Activated CD4-positive, alpha-beta T cell treated with anti-CD3 and anti-CD28 coated beads, Interleukin-2, amount 10 ng/mL, durations not matched to agents 24 days and 14 days (primary cell): ENCODE data around the gene NECTIN1. TPM values are rescaled to one million over a fixed set of nuclear protein-coding genes. Genes with fewer than 3 reads are reported as not detected.

Experiments used
- DNase-seq: peaks from one replicate; pipeline ENCODE4 v3.0.0; 2022
- H3K27ac Mint-ChIP-seq: one replicate; pipeline ENCODE4 v1.8.0; 2022; ENCODE audit warnings: mild to moderate bottlenecking, mixed read lengths
- H3K27me3 Mint-ChIP-seq: one replicate; pipeline ENCODE4 v1.8.0; 2022; ENCODE audit warnings: mixed read lengths
- H3K36me3 Mint-ChIP-seq: one replicate; pipeline ENCODE4 v1.8.0; 2022; ENCODE audit warnings: low read depth, mild to moderate bottlenecking, mixed read lengths
- H3K4me1 Mint-ChIP-seq: one replicate; pipeline ENCODE4 v1.8.0; 2021; ENCODE audit warnings: mixed read lengths
- H3K4me3 Mint-ChIP-seq: one replicate; pipeline ENCODE4 v1.8.0; 2022; ENCODE audit warnings: mild to moderate bottlenecking, moderate library complexity, mixed read lengths
- H3K9me3 Mint-ChIP-seq: one replicate; pipeline ENCODE4 v1.8.0; 2021; ENCODE audit warnings: mixed read lengths
- intact Hi-C: fragments of 100-400 bp; cut with micrococcal nuclease; formaldehyde crosslinking; loops from one replicate; pipeline ENCODE4 v1.15.1; 2023
- total RNA-seq: library from RNA; stranded (reverse); gene quantifications from 2 replicates; pipeline ENCODE4 v1.2.3, GENCODE V29; 2022

Gene NECTIN1
- total RNA-seq, 1 donor from 2014 or later = 3.1 TPM

- no peak overlapping the region for H3K4me3 Mint-ChIP-seq
- intact Hi-C loops = no loop called here
- no peaks in the 10 kb centered on the region for H3K9me3 Mint-ChIP-seq
- peaks cover 2% of the 10 kb centered on the region for H3K4me1 Mint-ChIP-seq
- peaks cover 39% of the 10 kb centered on the region for H3K27me3 Mint-ChIP-seq
- H3K36me3 Mint-ChIP-seq = no peaks in the 10 kb centered on the region
- DNase-seq = no peak
- H3K27ac Mint-ChIP-seq = no peak overlapping the region
Measured at GRCh38 chr11:119708384-119708783, 20.6 kb downstream of the NECTIN1 start.

- DNase-seq = no peak
- Mint-ChIP-seq H3K27me3 (peaks cover 36% of the 10 kb centered on the region), H3K27ac (no peak overlapping the region), H3K4me3 (no peak overlapping the region), H3K4me1 (peaks cover 2% of the 10 kb centered on the region), H3K9me3 (no peaks in the 10 kb centered on the region), H3K36me3 (no peaks in the 10 kb centered on the region)
- intact Hi-C loops = no loop called here
Measured at GRCh38 chr11:119706887-119707286, 22.1 kb downstream of the NECTIN1 start.

- H3K4me3 Mint-ChIP-seq = no peak overlapping the region
- intact Hi-C loops = no loop called here
- H3K4me1 Mint-ChIP-seq = peaks cover 2% of the 10 kb centered on the region
- DNase-seq = no peak
- no peaks in the 10 kb centered on the region for H3K36me3 Mint-ChIP-seq
- no peak overlapping the region for H3K27ac Mint-ChIP-seq
- no peaks in the 10 kb centered on the region for H3K9me3 Mint-ChIP-seq
- H3K27me3 Mint-ChIP-seq = peaks cover 30% of the 10 kb centered on the region
Measured at GRCh38 chr11:119706029-119706428, 23.0 kb downstream of the NECTIN1 start.

GRCh38 chr11:119705362-119705761 is 23.6 kb downstream of the NECTIN1 start:
- no peaks in the 10 kb centered on the region for H3K9me3 Mint-ChIP-seq
- H3K4me3 Mint-ChIP-seq = no peak overlapping the region
- DNase-seq = no peak
- H3K27ac Mint-ChIP-seq = no peak overlapping the region
- H3K36me3 Mint-ChIP-seq = no peaks in the 10 kb centered on the region
- H3K27me3 Mint-ChIP-seq = peaks cover 25% of the 10 kb centered on the region
- peaks cover 2% of the 10 kb centered on the region for H3K4me1 Mint-ChIP-seq
- intact Hi-C loops = no loop called here

- Mint-ChIP-seq H3K9me3 (no peaks in the 10 kb centered on the region), H3K27ac (no peak overlapping the region), H3K36me3 (no peaks in the 10 kb centered on the region), H3K4me3 (no peak overlapping the region), H3K4me1 (no peaks in the 10 kb centered on the region), H3K27me3 (peaks cover 21% of the 10 kb centered on the region)
- intact Hi-C loops = no loop called here
- DNase-seq = no peak
Measured at GRCh38 chr11:119704849-119705248, 24.2 kb downstream of the NECTIN1 start.

GRCh38 chr11:119701591-119702549 is 27.1 kb downstream of the NECTIN1 start:
- Mint-ChIP-seq H3K36me3 (no peaks in the 10 kb centered on the region), H3K4me1 (no peaks in the 10 kb centered on the region), H3K27ac (no peak overlapping the region), H3K9me3 (no peaks in the 10 kb centered on the region), H3K4me3 (no peak overlapping the region), H3K27me3 (no peaks in the 10 kb centered on the region)
- intact Hi-C loops = no loop called here
- DNase-seq = no peak

GRCh38 chr11:119700536-119701346 is 28.3 kb downstream of the NECTIN1 start:
- H3K36me3 Mint-ChIP-seq = no peaks in the 10 kb centered on the region
- no peak overlapping the region for H3K4me3 Mint-ChIP-seq
- no peaks in the 10 kb centered on the region for H3K4me1 Mint-ChIP-seq
- H3K27ac Mint-ChIP-seq = no peak overlapping the region
- DNase-seq = no peak
- no peaks in the 10 kb centered on the region for H3K27me3 Mint-ChIP-seq
- H3K9me3 Mint-ChIP-seq = no peaks in the 10 kb centered on the region
- intact Hi-C loops = no loop called here

GRCh38 chr11:119700030-119700429 is 29.0 kb downstream of the NECTIN1 start:
- DNase-seq = no peak
- Mint-ChIP-seq H3K36me3 (no peaks in the 10 kb centered on the region), H3K4me3 (no peak overlapping the region), H3K9me3 (no peaks in the 10 kb centered on the region), H3K4me1 (no peaks in the 10 kb centered on the region), H3K27me3 (no peaks in the 10 kb centered on the region), H3K27ac (no peak overlapping the region)
- intact Hi-C loops = no loop called here

- H3K4me1 Mint-ChIP-seq = no peaks in the 10 kb centered on the region
Measured at GRCh38 chr11:119699227-119699626, 29.8 kb downstream of the NECTIN1 start.

GRCh38 chr11:119697882-119698281 is 31.1 kb downstream of the NECTIN1 start:
- intact Hi-C loops = no loop called here
- no peak for DNase-seq
- Mint-ChIP-seq H3K36me3 (no peaks in the 10 kb centered on the region), H3K27ac (no peak overlapping the region), H3K4me1 (peaks cover 4% of the 10 kb centered on the region), H3K9me3 (no peaks in the 10 kb centered on the region), H3K4me3 (no peak overlapping the region), H3K27me3 (no peaks in the 10 kb centered on the region)

More at GRCh38 chr11:119699227-119699626, 29.8 kb downstream of the NECTIN1 start:
- H3K36me3 Mint-ChIP-seq = no peaks in the 10 kb centered on the region
- no peak overlapping the region for H3K4me3 Mint-ChIP-seq
- no peak overlapping the region for H3K27ac Mint-ChIP-seq
- H3K27me3 Mint-ChIP-seq = no peaks in the 10 kb centered on the region
- no peaks in the 10 kb centered on the region for H3K9me3 Mint-ChIP-seq
- intact Hi-C loops = no loop called here
- no peak for DNase-seq

GRCh38 chr11:119697445-119697844 is 31.6 kb downstream of the NECTIN1 start:
- peaks cover 4% of the 10 kb centered on the region for H3K4me1 Mint-ChIP-seq
- DNase-seq = no peak
- H3K36me3 Mint-ChIP-seq = no peaks in the 10 kb centered on the region
- H3K4me3 Mint-ChIP-seq = no peak overlapping the region
- intact Hi-C loops = no loop called here
- no peak overlapping the region for H3K27ac Mint-ChIP-seq
- no peaks in the 10 kb centered on the region for H3K27me3 Mint-ChIP-seq
- no peaks in the 10 kb centered on the region for H3K9me3 Mint-ChIP-seq

- Mint-ChIP-seq H3K36me3 (no peaks in the 10 kb centered on the region), H3K4me3 (no peak overlapping the region), H3K27ac (no peak overlapping the region), H3K9me3 (no peaks in the 10 kb centered on the region), H3K27me3 (no peaks in the 10 kb centered on the region), H3K4me1 (peaks cover 5% of the 10 kb centered on the region)
- DNase-seq = no peak
- intact Hi-C loops = no loop called here
Measured at GRCh38 chr11:119696378-119697222, 32.4 kb downstream of the NECTIN1 start.

GRCh38 chr11:119694334-119694733 is 34.7 kb downstream of the NECTIN1 start:
- H3K4me1 Mint-ChIP-seq = peaks cover 10% of the 10 kb centered on the region
- no peak for DNase-seq

More at GRCh38 chr11:119694334-119694733, 34.7 kb downstream of the NECTIN1 start:
- H3K27ac Mint-ChIP-seq = no peak overlapping the region
- H3K9me3 Mint-ChIP-seq = no peaks in the 10 kb centered on the region
- intact Hi-C loops = no loop called here
- H3K27me3 Mint-ChIP-seq = no peaks in the 10 kb centered on the region
- no peaks in the 10 kb centered on the region for H3K36me3 Mint-ChIP-seq
- no peak overlapping the region for H3K4me3 Mint-ChIP-seq
